GM18858 (cell line): ENCODE data around the gene TMX2.
"Not testable (repeated sequence)": the region's sequence is repeated elsewhere in the genome, so short reads cannot be mapped to it uniquely, and the experiment has no call there.

Experiments used
- ATAC-seq: cut with Tn5 transposase; IDR thresholded peaks from one replicate; pipeline ENCODE4 v1.9.1; 2021; ENCODE audit not compliant: unreplicated experiment

Gene TMX2

GRCh38 chr11:57712256-57713150 lies at the start of gene TMX2:
Gene TMX2 (plus strand): TSS chr11:57712593. CDS start chr11:57712619, 26 bp downstream.
- peak; percentile 95 for ATAC-seq

GRCh38 chr11:57662893-57663292 lies 49.5 kb upstream of the TMX2 start:
- ATAC-seq = no peak

GRCh38 chr11:57663975-57664374 lies 48.4 kb upstream of the TMX2 start:
- no peak for ATAC-seq

- peak; percentile 57 for ATAC-seq
These were observed 45.2 kb upstream of the TMX2 start for GRCh38 chr11:57667117-57667735.

GRCh38 chr11:57667736-57668433 lies 44.5 kb upstream of the TMX2 start, which contains the start of gene ZDHHC5:
Gene ZDHHC5 (plus strand): TSS chr11:57668114. CDS start chr11:57673091, 4,977 bp downstream.
- peak; percentile 83 for ATAC-seq

- ATAC-seq = no peak
These were observed 44.0 kb upstream of the TMX2 start for GRCh38 chr11:57668434-57668782.

- ATAC-seq = no peak
These were observed 38.1 kb upstream of the TMX2 start for GRCh38 chr11:57674251-57674650.

GRCh38 chr11:57675176-57675941 lies 37.0 kb upstream of the TMX2 start:
- ATAC-seq = no peak

GRCh38 chr11:57679396-57679795 lies 33.0 kb upstream of the TMX2 start:
- ATAC-seq = no peak

- no peak for ATAC-seq
These were observed 31.9 kb upstream of the TMX2 start for GRCh38 chr11:57680552-57680874.

- no peak for ATAC-seq
These were observed 31.2 kb upstream of the TMX2 start for GRCh38 chr11:57681168-57681567.

- ATAC-seq = not testable (repeated sequence)
These were observed 21.9 kb upstream of the TMX2 start for GRCh38 chr11:57690474-57690873.

GRCh38 chr11:57698843-57699365 lies 13.5 kb upstream of the TMX2 start:
- ATAC-seq = no peak

- no peak for ATAC-seq
These were observed 12.6 kb upstream of the TMX2 start for GRCh38 chr11:57699813-57700212.

GRCh38 chr11:57700425-57700824 lies 12.0 kb upstream of the TMX2 start:
- no peak for ATAC-seq

- no peak for ATAC-seq
These were observed 9.1 kb upstream of the TMX2 start for GRCh38 chr11:57703341-57703740.

- no peak for ATAC-seq
These were observed 7.5 kb upstream of the TMX2 start for GRCh38 chr11:57704932-57705331.

GRCh38 chr11:57705432-57705831 lies 7.0 kb upstream of the TMX2 start:
- ATAC-seq = not testable (repeated sequence)

GRCh38 chr11:57709802-57710367 lies 2.5 kb upstream of the TMX2 start:
- no peak for ATAC-seq

- ATAC-seq = peak; percentile 29
These were observed 758 bp upstream of the TMX2 start, which contains the start of gene MED19 for GRCh38 chr11:57711414-57712255. Gene MED19 (minus strand): TSS chr11:57712215. CDS start chr11:57712179, 36 bp downstream.
